ENCODE measurements around the gene IL15. TPM values are rescaled to one million over a fixed set of nuclear protein-coding genes. Genes with fewer than 3 reads are reported as not detected.

The IL15 gene
- total RNA-seq, 4 donors from 2014 or later = 25.3 to 45.8 (median 29.0) TPM

DNA sequence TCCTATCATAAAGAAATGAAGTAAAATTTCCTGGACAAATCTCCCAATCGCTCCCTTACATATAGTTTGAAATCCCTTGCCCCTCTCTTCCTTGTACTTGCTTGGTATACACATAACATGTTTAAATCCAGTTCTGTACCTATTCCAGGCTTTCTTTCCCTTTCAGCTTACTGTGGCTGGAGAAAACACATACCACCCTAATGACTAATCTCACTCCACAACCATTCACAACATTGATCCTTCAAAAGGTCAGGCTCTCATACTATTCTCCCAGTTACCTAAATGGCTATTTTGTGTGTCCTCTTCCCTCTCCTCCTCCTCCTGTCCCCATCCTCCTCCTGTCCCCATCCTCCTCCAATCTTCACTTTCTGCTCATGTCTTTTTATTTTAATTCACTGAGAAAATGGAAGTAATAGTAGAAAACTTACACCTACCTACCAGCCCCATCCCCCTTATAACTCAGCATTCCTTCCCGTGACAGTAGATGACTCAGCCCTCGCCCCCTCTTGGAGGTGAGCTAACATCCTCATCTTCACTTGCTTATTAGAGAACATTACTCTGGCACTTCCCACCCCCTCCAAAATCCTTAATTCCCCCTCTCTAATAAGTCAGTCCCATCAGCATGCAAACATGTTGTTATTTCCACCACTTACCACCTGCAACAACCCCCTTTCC, 77.5 kb downstream of the IL15 start:
- intact Hi-C loops (cut with DNase I) = no loop called here
- H3K4me1 ChIP-seq = no peaks in the 10 kb centered on the region
- H3K4me3 ChIP-seq (replicated peaks in 1 of 3) = no peak overlapping the region
- no peak for DNase-seq
- H3K27me3 ChIP-seq = no peaks in the 10 kb centered on the region
- H3K36me3 ChIP-seq = no peaks in the 10 kb centered on the region
- no peak overlapping the region for H3K27ac ChIP-seq
- no peak for TF ChIP-seq POLR2A (IDR thresholded peaks at IDR 0.05)
- TF ChIP-seq, protein P1, sequence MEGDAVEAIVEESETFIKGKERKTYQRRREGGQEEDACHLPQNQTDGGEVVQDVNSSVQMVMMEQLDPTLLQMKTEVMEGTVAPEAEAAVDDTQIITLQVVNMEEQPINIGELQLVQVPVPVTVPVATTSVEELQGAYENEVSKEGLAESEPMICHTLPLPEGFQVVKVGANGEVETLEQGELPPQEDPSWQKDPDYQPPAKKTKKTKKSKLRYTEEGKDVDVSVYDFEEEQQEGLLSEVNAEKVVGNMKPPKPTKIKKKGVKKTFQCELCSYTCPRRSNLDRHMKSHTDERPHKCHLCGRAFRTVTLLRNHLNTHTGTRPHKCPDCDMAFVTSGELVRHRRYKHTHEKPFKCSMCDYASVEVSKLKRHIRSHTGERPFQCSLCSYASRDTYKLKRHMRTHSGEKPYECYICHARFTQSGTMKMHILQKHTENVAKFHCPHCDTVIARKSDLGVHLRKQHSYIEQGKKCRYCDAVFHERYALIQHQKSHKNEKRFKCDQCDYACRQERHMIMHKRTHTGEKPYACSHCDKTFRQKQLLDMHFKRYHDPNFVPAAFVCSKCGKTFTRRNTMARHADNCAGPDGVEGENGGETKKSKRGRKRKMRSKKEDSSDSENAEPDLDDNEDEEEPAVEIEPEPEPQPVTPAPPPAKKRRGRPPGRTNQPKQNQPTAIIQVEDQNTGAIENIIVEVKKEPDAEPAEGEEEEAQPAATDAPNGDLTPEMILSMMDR (IDR thresholded peaks at IDR 0.05) = no peak
- WGBS, 2 donors = 94 to 95% methylated on average over 3 of the region's 3 CpGs
- no peaks in the 10 kb centered on the region for H3K9me3 ChIP-seq

DNA sequence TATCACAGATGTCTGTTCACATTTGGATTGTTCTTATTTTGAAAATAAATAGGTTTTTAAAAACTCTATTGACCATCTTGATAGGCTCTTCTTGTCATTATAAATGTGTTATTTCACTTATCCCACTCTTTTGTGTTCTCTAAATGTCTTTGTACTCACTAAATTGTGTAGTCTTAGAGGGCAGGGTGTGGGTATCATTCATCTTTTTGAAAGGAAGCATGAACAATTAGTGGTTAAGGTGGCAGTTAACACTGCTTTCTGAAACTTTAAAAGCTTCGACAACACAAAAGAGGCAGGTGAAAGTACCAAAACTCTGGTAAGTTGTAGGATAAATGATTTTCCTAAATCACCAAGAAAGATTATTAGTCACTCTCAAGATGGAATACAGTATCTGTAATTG, 83.2 kb downstream of the IL15 start:
- WGBS, 2 donors = 89 to 94% methylated on average over 1 of the region's 1 CpG
- TF ChIP-seq, protein P1 (IDR thresholded peaks at IDR 0.05) = no peak
- no peak for TF ChIP-seq POLR2A (IDR thresholded peaks at IDR 0.05)

DNA sequence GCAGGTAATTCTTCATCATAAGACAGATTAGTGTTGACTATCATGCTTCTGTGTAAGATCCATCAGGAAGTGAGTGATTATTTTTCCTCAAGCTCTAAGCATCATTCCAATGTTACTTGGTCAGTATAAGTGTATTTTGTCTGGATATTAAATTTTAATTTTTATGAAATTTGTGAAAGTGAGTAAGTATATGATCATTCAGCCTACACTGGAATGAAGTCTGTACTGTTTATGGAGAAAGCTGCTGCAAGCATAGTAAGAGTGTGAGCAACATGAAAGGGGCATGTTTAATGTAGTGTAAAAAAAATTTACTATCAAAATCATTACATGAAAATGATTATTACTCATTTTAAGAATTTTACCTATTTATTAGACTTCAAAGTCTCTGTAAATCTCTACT, 84.8 kb downstream of the IL15 start:
- no peak overlapping the region for H3K27ac ChIP-seq
- no peaks in the 10 kb centered on the region for H3K4me1 ChIP-seq
- peaks cover 0 to 8% of the 10 kb centered on the region in 2 donors for H3K36me3 ChIP-seq
- TF ChIP-seq, protein P1 (IDR thresholded peaks at IDR 0.05) = no peak
- no peak for TF ChIP-seq POLR2A (IDR thresholded peaks at IDR 0.05)
- H3K9me3 ChIP-seq = no peaks in the 10 kb centered on the region
- H3K27me3 ChIP-seq = no peaks in the 10 kb centered on the region
- no peak overlapping the region for H3K4me3 ChIP-seq (replicated peaks in 1 of 3)
- DNase-seq = no peak
- intact Hi-C loops (cut with DNase I) = no loop called here

More for the DNA sequence above, 83.2 kb downstream of the IL15 start:
- peaks cover 0 to 8% of the 10 kb centered on the region in 2 donors for H3K36me3 ChIP-seq
- H3K4me3 ChIP-seq (replicated peaks in 1 of 3) = no peak overlapping the region
- no peaks in the 10 kb centered on the region for H3K4me1 ChIP-seq
- intact Hi-C loops (cut with DNase I) = no loop called here
- no peak for DNase-seq
- H3K9me3 ChIP-seq = no peaks in the 10 kb centered on the region
- no peak overlapping the region for H3K27ac ChIP-seq
- H3K27me3 ChIP-seq = no peaks in the 10 kb centered on the region

DNA sequence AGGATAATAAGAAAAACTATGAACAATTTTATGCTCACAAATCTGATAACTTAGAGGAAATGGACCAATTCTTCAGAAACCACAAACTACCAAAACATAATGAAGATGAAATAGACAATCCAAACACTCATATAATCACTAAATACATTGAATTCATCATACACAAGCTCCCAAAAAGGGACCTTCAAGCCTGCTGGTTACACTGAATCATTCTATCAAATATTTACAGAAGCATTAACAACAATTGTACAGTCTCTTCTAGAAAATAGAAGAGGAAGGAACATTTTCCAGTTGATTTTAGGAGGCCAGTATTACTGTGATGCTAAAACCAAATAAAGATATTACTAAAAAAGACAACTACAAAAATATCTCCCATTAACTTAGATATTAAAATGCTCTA, 88.3 kb downstream of the IL15 start:
- no peak overlapping the region for H3K27ac ChIP-seq
- no peak for DNase-seq
- no peak for TF ChIP-seq POLR2A (IDR thresholded peaks at IDR 0.05)
- TF ChIP-seq, protein P1 (IDR thresholded peaks at IDR 0.05) = no peak
- H3K9me3 ChIP-seq = no peaks in the 10 kb centered on the region
- peaks cover 0 to 8% of the 10 kb centered on the region in 2 donors for H3K36me3 ChIP-seq
- H3K4me1 ChIP-seq = no peaks in the 10 kb centered on the region
- intact Hi-C loops (cut with DNase I) = no loop called here
- no peak overlapping the region for H3K4me3 ChIP-seq (replicated peaks in 1 of 3)
- H3K27me3 ChIP-seq = no peaks in the 10 kb centered on the region

DNA sequence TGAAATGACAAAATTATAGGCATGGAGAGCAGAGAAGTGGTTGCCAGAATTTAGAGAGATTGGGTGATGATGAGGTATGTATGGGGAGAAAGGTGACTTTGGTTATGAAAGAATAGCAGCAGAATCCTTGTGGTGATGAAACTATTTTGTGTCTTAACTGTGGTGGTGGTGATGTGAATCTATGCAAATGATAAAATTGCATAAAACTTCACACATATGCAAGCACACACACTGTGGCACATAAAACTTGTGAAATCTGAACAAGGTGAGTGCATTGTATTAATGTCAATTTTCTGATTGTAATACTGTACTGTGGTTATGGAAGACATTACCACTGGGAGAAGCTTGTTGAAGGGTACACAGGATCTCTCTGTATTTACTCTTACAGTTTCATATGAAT, 91.0 kb downstream of the IL15 start:
- Histone ChIP-seq H3K4me3 (replicated peaks in 1 of 3) (no peak overlapping the region), H3K4me1 (no peaks in the 10 kb centered on the region), H3K36me3 (peaks cover 5 to 12% of the 10 kb centered on the region in 2 donors), H3K27ac (no peak overlapping the region), H3K27me3 (no peaks in the 10 kb centered on the region), H3K9me3 (no peaks in the 10 kb centered on the region)
- intact Hi-C loops (cut with DNase I) = no loop called here
- DNase-seq = no peak
- TF ChIP-seq, protein P1 (IDR thresholded peaks at IDR 0.05) = no peak
- TF ChIP-seq POLR2A (IDR thresholded peaks at IDR 0.05) = no peak
